HG02588 (cell line): Measurements from ENCODE around the gene PPP4R3A.
"Not testable (repeated sequence)": the region's sequence is repeated elsewhere in the genome, so short reads cannot be mapped to it uniquely, and the experiment has no call there.

Source experiments
- ATAC-seq: cut with Tn5 transposase; IDR thresholded peaks from one replicate; pipeline ENCODE4 v1.9.1; 2021; ENCODE audit warnings: mild to moderate bottlenecking, moderate library complexity; ENCODE audit not compliant: unreplicated experiment

PPP4R3A gene

GRCh38 chr14:91410771-91411536 lies 99.2 kb downstream of the PPP4R3A start:
- no peak for ATAC-seq

DNA sequence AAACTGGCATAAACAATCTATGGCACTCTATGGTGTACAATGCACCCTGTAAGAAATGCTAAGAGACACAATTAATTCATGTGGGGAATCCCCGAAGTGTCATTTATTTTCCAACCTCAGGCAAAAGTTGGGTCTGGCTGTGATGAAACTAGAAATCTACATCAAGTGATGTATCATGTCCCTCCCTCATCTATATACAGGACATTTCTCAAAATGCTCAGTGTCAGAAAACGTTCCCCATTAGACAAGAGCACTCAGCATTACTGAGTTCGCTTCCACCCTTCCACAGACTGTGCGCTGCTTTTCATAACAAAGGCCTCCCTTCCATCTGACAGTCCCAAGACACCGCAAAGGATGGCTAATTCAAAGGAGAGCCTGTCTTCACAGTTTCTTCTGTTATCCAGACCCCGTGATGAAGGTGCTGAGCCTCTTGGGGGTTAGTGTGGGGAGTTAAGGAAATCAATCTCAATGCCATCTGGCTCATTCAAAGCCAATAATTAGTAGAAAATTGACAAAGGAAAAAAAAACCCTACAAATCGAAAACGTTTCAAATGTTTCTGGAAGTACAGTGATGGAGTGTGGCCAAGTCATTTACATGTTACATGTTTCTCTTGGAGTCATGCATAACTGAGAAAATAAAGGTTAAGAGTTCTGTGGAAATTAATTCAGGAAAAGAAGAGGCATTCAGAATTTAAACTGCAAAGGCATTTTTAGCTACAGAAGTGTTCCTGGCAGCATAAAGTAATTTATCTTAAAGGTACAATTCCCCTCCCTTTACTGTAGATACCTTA lies 100.0 kb downstream of the PPP4R3A start:
- ATAC-seq = no peak

- ATAC-seq = not testable (repeated sequence)
Observed at GRCh38 chr14:91409240-91409639, 100.9 kb downstream of the PPP4R3A start.
